CD4-positive, alpha-beta T cell treated with Interleukin-4 for 4 hours (primary cell): Measurements from ENCODE around the gene NARS2.

Source experiments
- DNase-seq: peaks from one replicate; pipeline ENCODE4 v3.0.0-alpha.2; 2020

Gene NARS2

GRCh38 chr11:78429209-78429608, 145.5 kb downstream of the NARS2 start:
- no peak for DNase-seq

- DNase-seq = no peak
These were observed 145.9 kb downstream of the NARS2 start for GRCh38 chr11:78428773-78429172.

- no peak for DNase-seq
These were observed 146.4 kb downstream of the NARS2 start for GRCh38 chr11:78428266-78428636.

GRCh38 chr11:78427615-78428265, 146.9 kb downstream of the NARS2 start:
- no peak for DNase-seq

- DNase-seq = no peak
These were observed 147.8 kb downstream of the NARS2 start for GRCh38 chr11:78426845-78427244.

GRCh38 chr11:78425399-78426070, 149.1 kb downstream of the NARS2 start:
- no peak for DNase-seq

GRCh38 chr11:78424334-78425270, 150.1 kb downstream of the NARS2 start:
- DNase-seq = no peak

- DNase-seq = no peak
These were observed 151.4 kb downstream of the NARS2 start for GRCh38 chr11:78423241-78423640.

GRCh38 chr11:78420796-78421209, 153.9 kb downstream of the NARS2 start:
- no peak for DNase-seq

- DNase-seq = peak; percentile 50
These were observed 154.4 kb downstream of the NARS2 start for GRCh38 chr11:78420255-78420764.

GRCh38 chr11:78419327-78419726, 155.3 kb downstream of the NARS2 start:
- no peak for DNase-seq

GRCh38 chr11:78418584-78419211, 156.0 kb downstream of the NARS2 start:
- no peak for DNase-seq

- DNase-seq = peak; percentile 74
These were observed 156.6 kb downstream of the NARS2 start for GRCh38 chr11:78417888-78418583.

- DNase-seq = peak; percentile 19
These were observed 157.3 kb downstream of the NARS2 start, which contains the start of gene GAB2 for GRCh38 chr11:78417175-78417887. GAB2 (minus strand) TSS chr11:78417820; CDS start chr11:78417720, 100 bp downstream.

- peak; percentile 83 for DNase-seq
These were observed 158.1 kb downstream of the NARS2 start for GRCh38 chr11:78416285-78417174.

GRCh38 chr11:78415338-78415737, 159.3 kb downstream of the NARS2 start:
- DNase-seq = no peak

- DNase-seq = peak; percentile 35
These were observed 160.2 kb downstream of the NARS2 start for GRCh38 chr11:78414321-78415051.

- no peak for DNase-seq
These were observed 166.0 kb downstream of the NARS2 start for GRCh38 chr11:78408619-78409018.

- DNase-seq = no peak
These were observed 168.0 kb downstream of the NARS2 start for GRCh38 chr11:78406568-78407196.
